Lower lobe of right lung (tissue), 2 donors: Measurements from ENCODE around the gene CHAMP1. TPM values are rescaled to one million over a fixed set of nuclear protein-coding genes. Genes with fewer than 3 reads are reported as not detected.

Experiments
- ATAC-seq, 2 donors: fragments of 200-7000 bp; cut with Tn5 transposase; one replicate each; pipeline ENCODE4 v1.9.1; 2020 to 2022; ENCODE audit warnings: mild to moderate bottlenecking in 2 of 2, moderate library complexity in 2 of 2
- DNase-seq: peaks from one replicate; pipeline ENCODE4 v3.0.0-alpha.2; 2020
- H3K27ac ChIP-seq: fragments of 200-600 bp; one replicate; pipeline ENCODE4 v1.8.0; 2022
- H3K27me3 ChIP-seq: fragments of 200-600 bp; one replicate; pipeline ENCODE4 v1.8.0; 2022; ENCODE audit warnings: low read depth
- H3K36me3 ChIP-seq: fragments of 200-600 bp; one replicate; pipeline ENCODE4 v1.8.0; 2022; ENCODE audit warnings: mild to moderate bottlenecking
- H3K4me1 ChIP-seq: fragments of 200-600 bp; one replicate; pipeline ENCODE4 v1.8.0; 2022
- H3K4me3 ChIP-seq: fragments of 200-600 bp; one replicate; pipeline ENCODE4 v1.8.0; 2022; ENCODE audit warnings: mild to moderate bottlenecking
- H3K9me3 ChIP-seq: fragments of 200-600 bp; one replicate; pipeline ENCODE4 v1.8.0; 2022
- intact Hi-C: fragments of 100-400 bp; cut with DNase I; formaldehyde crosslinking; loops from one replicate; pipeline ENCODE4 v1.11.0; 2022
- total RNA-seq: library from RNA; stranded (reverse); fragmentation: NEBNext Ultra II Directional; extraction: Animal tissue kit (Norgen Biotek cat#: 25700); gene quantifications from one replicate; pipeline ENCODE4 v1.2.1, GENCODE V29; 2021
- TF ChIP-seq, protein P1 (sequence below): fragments of 200-600 bp; IDR thresholded peaks from one replicate; pipeline ENCODE4 v1.8.0; 2022; ENCODE audit warnings: antibody characterized with exemption, mild to moderate bottlenecking
- donor health status: DM: no; HTN: yes; CAD: no; lungs with severe emphysema.

Gene CHAMP1
- total RNA-seq, 1 donor from 2014 or later: 19.3 TPM

DNA sequence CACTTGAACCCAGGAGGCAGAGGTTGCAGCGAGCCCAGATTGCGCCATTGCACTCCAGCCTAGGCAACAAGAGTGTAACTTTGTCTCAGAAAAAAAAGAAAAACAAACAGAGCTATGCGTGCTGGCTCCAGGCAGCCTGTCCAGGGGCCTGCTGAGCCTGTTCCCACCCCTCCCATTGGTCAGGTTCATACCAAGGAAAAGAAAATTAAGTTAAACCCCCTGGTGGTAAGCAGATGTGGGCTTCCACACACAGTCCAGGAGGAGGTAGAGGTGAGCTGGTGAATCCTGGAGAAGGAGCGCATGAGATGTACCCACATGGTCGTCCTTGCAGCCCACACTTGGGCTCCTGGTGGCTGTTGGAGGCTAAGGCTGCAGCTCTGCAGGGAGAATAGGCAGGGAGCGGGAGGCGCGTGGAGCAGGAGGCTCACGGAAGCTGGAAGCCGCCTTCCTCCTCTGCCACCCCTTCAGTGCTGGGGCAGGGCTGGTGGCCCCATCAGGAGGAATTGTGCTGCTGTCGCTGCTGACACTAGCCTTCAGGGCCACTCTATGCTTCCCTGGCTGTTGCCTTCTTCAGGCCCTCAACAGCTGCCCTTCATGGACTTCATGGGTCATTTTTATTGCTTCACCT is 10.5 kb upstream of the CHAMP1 start:
- TF ChIP-seq, protein P1, sequence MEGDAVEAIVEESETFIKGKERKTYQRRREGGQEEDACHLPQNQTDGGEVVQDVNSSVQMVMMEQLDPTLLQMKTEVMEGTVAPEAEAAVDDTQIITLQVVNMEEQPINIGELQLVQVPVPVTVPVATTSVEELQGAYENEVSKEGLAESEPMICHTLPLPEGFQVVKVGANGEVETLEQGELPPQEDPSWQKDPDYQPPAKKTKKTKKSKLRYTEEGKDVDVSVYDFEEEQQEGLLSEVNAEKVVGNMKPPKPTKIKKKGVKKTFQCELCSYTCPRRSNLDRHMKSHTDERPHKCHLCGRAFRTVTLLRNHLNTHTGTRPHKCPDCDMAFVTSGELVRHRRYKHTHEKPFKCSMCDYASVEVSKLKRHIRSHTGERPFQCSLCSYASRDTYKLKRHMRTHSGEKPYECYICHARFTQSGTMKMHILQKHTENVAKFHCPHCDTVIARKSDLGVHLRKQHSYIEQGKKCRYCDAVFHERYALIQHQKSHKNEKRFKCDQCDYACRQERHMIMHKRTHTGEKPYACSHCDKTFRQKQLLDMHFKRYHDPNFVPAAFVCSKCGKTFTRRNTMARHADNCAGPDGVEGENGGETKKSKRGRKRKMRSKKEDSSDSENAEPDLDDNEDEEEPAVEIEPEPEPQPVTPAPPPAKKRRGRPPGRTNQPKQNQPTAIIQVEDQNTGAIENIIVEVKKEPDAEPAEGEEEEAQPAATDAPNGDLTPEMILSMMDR: no peak

GRCh38 chr13:114304346-114305034 is 9.8 kb upstream of the CHAMP1 start:
- intact Hi-C loops: no loop called here
- Histone ChIP-seq H3K27me3 (no peaks in the 10 kb centered on the region), H3K27ac (no peak overlapping the region), H3K4me1 (no peaks in the 10 kb centered on the region), H3K9me3 (no peaks in the 10 kb centered on the region), H3K4me3 (no peak overlapping the region), H3K36me3 (peaks cover 60% of the 10 kb centered on the region)
- no peak for ATAC-seq
- TF ChIP-seq, protein P1: no peak
- no peak for DNase-seq

More for the DNA sequence above, 10.5 kb upstream of the CHAMP1 start:
- Histone ChIP-seq H3K9me3 (no peaks in the 10 kb centered on the region), H3K27ac (no peak overlapping the region), H3K4me1 (no peaks in the 10 kb centered on the region), H3K4me3 (no peak overlapping the region), H3K27me3 (no peaks in the 10 kb centered on the region), H3K36me3 (peaks cover 67% of the 10 kb centered on the region)
- intact Hi-C loops: no loop called here
- no peak for DNase-seq
- ATAC-seq: no peak

GRCh38 chr13:114309086-114309485 is 5.2 kb upstream of the CHAMP1 start:
- H3K4me3 ChIP-seq: no peak overlapping the region

GRCh38 chr13:114309806-114310410 is 4.4 kb upstream of the CHAMP1 start:
- no peak for DNase-seq
- Histone ChIP-seq H3K4me3 (no peak overlapping the region), H3K27ac (no peak overlapping the region), H3K27me3 (no peaks in the 10 kb centered on the region), H3K36me3 (peaks cover 14% of the 10 kb centered on the region), H3K4me1 (peaks cover 11% of the 10 kb centered on the region), H3K9me3 (no peaks in the 10 kb centered on the region)
- TF ChIP-seq, protein P1: no peak
- no peak for ATAC-seq
- intact Hi-C loops: no loop called here

More at GRCh38 chr13:114309086-114309485, 5.2 kb upstream of the CHAMP1 start:
- TF ChIP-seq, protein P1: no peak
- Histone ChIP-seq H3K36me3 (peaks cover 22% of the 10 kb centered on the region), H3K4me1 (peaks cover 11% of the 10 kb centered on the region), H3K27ac (no peak overlapping the region), H3K27me3 (no peaks in the 10 kb centered on the region), H3K9me3 (no peaks in the 10 kb centered on the region)
- DNase-seq (no peak), ATAC-seq (no peak)
- intact Hi-C loops: no loop called here

DNA sequence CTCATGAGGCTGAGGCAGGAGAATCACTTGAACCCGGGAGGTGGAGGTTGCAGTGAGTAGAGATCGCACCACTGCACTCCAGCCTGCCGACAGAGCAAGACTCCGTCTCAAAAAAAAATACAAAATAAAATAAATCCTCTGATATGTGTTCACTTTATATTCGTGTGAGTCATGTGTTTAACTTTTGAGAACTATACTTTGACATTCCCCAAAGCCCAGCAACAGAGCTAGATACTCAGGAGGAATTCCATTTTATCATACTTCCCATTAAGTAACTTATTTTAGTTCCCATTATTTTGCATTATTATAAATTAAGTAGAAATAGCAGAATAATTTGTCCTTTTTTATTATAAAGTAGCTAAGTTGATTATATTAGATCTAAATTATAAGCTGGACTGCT is 3.3 kb upstream of the CHAMP1 start:
- Histone ChIP-seq H3K36me3 (peaks cover 10% of the 10 kb centered on the region), H3K4me3 (no peak overlapping the region), H3K4me1 (peaks cover 22% of the 10 kb centered on the region), H3K9me3 (no peaks in the 10 kb centered on the region), H3K27me3 (no peaks in the 10 kb centered on the region), H3K27ac (no peak overlapping the region)
- TF ChIP-seq, protein P1: no peak
- intact Hi-C loops: no loop called here
- DNase-seq (no peak), ATAC-seq (no peak)
